ENCODE results near the gene SPECC1.
"Not testable (repeated sequence)": the region's sequence is repeated elsewhere in the genome, so short reads cannot be mapped to it uniquely, and the experiment has no call there.

Gene SPECC1

DNA sequence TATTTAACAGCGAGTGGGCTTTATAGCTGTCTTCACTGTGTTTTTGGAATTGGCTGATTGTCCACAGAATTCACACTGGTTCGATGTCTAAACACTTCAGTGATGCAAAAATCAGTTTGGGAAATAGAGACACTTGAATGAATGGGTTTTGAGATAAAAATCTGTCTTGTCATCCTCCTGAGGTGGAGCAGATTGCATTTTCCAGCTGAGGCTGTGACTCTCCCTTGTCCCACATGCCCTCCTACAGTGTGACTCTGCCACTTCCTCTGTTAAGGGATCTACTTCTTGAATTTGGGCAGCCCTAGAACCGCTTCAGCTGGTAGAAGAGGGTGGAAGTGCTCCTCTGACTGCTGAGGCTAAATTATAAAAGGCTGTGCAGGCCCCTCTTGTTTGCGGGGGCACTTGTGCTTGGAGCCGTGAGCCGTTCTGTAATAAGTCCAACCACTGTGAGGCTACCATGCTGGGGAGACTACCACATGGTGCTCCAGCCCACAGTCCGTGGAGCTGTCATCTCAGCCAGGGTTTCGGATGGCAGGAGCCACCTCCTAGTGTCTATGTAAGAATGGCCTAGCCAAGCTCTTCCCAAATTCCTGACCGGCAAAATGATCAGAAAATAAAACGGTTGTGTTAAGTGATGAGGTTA lies 175.9 kb downstream of the SPECC1 start:
- no peak for DNase-seq

DNA sequence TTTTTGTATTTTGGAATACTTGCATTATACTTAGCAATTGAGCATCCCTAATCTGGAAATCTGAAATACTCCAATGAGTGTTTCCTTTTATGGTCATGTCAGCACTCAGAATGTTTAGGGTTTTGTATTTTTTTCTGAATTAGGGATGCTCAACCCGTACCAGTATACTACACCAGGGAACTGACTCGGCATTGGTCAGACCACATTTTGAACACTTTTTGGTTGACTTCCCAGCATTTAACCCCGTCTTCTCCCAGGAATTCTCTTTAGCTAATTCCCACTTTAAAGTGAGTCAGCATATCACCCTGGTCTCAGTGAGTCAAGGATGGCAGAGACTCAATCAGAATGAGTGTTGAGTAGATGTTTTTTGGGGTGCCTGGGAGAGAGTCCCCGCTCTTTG lies 177.9 kb downstream of the SPECC1 start:
- no peak for DNase-seq

DNA sequence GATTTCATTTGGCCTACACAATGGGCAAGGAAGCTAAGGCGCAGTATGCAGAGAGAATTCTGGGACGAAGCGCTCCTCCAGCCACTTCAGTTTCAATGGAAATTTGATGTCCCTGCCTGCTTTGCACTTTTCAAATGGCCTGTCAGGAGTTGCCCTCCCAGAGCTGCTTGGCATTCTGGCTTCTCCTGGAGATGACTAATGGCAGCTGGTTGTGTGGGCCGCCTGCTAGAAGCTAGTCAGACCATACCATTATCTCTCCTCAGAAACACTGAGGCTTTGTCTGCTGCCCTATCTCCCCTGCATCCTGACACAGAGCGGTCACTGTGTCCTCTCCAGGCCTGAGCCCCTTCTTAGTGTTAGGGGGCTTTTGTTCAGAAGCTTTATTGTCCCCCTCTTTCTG lies 180.1 kb downstream of the SPECC1 start:
- no peak for DNase-seq

DNA sequence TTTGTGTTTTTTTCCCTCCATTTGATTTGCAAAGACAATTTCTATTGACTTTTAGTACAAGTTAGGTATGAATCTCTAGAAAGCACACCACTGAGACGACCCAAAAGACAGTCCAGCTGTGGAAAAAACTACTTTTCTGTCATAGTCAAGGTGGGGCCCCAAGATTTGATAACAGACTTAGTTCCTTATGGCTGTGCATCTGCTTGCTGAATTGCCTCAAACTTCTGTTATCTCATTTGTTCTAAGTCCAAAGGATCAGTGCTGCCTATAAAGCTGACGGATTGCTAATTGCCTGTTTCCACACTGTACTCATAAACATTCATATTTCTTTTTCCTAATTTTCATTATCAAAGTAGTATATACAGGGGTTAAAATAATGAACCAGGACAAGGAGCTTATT lies 180.8 kb downstream of the SPECC1 start:
- no peak for DNase-seq

DNA sequence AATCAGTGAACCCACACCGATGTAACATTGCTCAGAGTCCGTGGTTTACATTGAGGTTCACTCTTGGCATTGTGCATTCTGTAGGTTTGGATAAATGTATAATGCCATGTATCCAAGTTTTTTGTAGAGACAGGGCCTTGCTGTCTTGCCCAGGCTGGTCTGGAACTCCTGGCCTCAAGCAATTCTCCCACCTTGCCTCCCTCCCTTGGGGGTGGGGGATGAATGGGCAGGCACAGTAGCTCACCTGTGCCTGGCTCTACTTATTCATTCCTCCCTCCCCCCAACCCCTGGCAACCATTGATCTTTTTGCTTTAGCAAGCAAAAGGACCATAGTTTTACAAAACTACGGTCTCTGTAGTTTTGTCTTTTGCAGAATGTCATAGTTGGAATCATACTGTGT lies 181.4 kb downstream of the SPECC1 start:
- no peak for DNase-seq

DNA sequence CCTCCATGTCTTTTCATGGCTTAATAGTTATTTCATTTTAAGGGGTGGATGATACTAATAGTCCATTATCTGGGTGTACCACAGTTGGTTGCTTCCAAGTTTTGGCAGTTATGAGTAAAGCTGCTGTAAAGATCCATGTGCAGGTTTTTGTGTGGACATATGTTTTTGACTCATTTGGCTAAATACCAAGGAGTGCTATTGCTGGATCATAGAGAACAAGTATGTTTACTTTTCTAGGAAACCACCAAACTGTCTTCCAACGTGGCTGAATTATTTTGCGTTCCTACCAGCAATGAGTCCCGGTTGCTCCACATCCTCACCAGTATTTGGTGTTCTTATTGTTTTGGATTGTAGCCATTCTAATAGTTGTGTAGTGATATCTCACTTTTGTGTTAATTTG lies 181.9 kb downstream of the SPECC1 start:
- DNase-seq: no peak

DNA sequence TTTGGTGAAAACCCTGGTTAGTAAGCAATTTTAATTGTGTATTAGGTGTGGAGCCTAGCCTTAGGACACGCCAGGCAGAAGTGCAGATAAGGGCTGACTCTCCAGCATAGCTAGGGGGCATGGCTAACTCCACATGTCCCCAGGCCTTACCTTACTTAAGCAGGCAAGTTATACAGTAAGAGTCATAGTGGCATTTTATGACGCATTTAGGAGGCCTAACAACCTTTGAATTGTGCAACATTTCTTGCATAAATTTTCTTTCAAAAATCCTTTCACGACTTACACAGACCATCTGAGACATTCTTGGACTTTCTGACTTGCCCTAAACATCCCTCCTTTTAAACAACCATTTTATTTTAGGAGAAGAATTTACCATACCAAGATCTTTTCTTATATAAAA lies 187.1 kb downstream of the SPECC1 start:
- DNase-seq: not testable (repeated sequence)

DNA sequence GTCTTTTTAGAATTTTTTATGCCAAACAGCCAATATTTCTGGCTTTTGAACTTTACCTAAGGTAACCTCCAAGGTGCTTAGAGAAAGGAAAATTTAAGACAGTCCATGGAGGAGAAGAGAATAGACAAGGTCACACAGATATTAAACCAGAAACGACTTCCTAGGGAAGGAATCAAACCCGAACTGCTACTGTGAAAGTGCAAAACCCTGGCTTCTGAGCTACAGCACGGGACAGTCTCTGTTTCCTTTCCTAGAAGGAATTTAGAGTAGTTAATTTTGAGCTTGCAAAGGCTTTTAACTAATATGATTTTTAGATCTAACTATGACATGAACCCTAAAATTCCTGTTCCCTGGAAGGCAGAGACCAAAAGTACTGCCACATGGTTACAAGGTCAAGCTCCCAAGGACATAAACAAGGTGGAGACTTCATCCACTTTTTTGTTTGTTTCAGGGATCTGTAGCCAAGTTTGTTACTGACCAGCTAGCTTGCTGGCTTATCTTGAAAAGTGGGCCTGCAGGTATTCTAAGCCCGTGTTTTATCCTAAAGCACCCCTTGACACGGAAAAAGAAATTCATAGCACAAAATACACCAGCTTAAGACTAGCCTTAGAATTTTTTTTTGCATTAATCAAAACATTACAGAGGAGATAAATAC lies 188.2 kb downstream of the SPECC1 start:
- no peak for DNase-seq

DNA sequence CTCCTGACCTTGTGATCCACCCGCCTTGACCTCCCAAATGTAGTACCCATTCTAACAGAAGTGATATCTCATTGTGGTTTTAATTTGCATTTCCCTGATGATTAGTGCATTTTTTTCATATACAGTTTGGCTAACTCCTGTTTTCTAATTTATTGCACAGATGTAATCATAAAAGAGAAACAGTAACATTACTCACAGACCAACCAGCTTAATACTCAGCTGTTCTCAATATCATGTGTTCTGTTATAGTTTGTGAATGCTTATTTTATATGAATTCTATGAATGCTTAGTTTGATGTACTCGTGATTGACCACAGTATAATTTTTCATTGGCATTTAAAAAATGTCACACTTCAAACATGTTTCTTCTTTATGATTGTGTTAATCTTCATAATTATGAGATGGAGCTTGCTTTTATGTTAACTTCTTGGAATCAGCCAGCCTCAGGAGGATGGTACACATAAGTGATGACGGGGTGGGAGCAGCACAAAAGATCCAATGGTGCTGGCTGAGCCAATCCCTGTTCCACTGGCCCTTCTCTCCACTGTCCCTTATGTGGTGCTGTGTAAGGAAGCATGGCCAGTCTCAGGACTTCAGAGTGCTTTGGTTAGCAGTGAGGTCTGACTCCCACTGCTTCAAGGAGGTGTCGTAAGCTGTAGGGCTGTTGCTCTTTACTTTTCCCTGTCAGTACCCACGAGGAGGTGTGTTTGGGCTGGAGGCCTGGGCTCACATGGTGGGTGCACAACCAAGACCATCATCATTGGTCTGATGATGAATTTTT lies 191.0 kb downstream of the SPECC1 start:
- DNase-seq: no peak

DNA sequence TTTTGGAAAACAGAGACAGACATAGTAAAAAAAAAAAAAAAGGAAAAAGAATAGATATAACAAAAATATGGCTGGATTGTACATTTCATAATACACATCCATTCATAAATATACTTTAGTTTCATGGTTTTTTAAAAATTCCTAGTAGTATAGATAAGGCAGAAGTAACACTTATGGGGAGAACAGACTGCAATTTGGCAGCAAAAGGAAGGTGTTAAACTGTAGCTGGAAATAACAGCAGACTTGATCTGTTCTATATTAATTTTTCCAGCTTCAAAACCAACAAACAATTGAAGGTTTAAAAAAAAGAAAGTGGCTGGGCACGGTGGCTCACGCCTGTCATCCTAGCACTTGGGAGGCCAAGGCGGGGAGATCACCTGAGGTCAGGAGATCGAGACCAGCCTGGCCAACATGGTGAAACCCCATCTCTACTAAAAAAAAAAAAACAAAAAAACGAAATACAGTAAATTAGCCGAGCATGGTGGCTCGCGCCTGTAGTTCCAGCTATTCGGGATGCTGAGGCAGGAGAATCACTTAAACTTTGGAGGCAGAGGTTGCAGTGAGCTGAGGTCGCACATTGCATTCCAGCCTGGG lies 191.8 kb downstream of the SPECC1 start:
- no peak for DNase-seq

DNA sequence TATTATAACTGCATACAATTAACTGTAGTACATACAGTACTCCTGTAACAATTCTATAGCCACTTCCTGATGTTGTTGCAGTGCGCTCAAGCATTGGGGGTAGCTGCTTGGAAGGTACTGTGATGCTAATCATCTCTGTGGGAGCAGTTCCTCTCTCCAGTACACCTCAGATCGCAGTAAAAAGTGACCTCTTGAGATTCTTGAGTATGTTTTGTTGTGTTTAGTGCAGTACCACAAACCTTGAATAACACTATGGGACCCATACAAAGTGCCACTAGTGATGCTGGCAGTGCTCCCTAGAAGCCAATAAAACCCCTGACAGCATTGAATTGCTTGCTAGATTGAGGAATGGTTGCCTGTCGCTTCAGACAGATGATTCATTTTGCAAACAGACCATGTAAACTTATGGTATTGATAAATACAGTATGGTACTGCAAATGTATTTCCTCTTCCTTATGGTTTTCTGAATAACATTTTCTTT lies 193.0 kb downstream of the SPECC1 start:
- DNase-seq: no peak

DNA sequence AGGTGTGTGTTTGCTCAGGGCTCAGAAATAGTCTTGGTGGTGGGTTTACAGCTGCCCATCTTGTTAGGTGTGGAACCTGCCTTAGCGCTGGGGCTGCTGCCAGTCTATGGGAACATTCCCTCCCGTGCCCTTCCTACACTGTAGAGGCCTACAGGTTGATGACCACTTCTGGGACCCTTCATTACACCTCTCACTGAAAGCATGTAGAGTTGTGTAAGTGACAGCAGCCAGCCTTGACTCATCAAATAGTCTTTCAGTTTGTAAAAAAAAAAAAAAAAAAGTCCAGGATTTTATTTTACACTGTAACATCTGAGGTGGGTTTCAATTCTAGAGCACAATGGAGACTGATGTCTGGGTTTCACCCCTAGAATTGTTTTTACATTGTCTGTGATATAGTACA lies 193.9 kb downstream of the SPECC1 start:
- no peak for DNase-seq

DNA sequence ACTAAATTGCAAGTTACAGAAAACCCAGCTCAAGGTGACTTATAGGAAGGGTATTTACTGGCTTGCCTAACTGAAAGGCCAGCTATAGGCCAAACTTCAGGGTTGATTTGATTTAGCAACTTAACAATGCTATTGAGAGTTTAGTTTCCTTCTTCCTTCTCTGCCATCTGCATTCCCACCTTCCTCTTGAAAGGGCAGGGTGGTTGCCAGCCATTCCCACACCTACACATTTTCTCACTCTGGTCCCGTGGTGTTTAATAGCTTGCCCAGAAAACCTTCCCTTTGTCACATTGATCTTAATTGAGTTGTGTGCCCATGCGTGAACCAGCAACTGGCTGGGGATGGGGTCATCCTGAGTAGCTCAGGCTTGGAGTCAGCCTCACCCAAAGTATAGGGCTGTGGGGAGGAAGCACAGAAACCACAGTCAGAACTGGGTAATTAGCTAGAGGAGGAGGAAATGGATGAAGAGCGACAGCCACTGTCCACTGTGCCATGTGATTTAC lies 194.7 kb downstream of the SPECC1 start:
- no peak for DNase-seq

DNA sequence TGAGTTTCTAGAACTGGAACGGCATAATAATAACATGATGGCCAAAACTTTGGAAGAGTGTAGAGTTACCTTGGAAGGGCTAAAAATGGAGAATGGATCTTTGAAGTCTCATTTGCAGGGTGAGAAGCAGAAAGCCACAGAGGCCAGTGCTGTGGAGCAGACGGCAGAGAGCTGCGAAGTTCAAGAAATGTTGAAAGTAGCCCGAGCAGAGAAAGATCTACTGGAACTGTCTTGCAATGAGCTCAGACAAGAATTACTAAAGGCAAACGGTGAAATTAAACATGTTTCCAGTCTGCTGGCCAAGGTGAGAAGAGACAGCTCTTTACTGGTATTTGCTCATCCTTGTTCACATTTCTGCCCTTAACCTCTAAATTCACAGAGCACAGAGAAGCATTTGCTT lies 196.4 kb downstream of the SPECC1 start:
- no peak for DNase-seq

DNA sequence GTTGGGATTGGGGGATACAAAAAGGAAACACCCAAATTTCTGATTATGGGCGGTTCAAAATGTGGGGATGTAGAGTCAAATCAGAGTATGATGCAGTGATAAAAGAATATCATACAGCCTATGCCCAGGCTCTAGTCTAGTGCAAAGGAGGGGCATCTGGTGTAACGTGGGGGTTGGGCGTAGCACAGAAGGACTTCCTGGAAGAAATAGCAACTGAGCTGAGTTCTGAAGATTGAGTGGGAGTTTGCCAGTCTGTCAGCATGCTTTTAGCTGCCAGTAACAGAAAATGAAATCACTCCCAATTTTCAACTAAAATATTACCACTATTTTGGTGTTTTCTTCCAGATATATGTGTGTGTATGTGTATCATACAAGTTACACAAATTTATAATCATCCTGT lies 196.9 kb downstream of the SPECC1 start:
- DNase-seq: no peak

DNA sequence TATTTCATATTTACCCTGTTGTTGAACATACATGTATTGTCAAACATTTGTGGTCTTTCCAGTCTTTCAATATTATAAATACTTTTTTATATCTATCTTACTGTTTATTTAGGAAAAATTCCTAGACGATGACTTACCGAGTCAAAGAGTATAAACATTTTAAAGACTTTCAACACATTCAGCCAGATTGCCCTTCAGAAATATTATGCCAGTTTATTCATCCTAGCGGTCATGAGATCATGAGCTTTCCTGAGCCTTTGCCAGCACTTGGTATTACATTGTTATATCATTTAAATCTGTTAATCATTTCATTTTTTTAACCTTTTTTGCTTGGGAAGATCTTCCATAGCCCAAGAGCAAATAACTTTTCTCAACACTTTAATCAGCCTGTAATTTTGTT lies 197.4 kb downstream of the SPECC1 start:
- no peak for DNase-seq

DNA sequence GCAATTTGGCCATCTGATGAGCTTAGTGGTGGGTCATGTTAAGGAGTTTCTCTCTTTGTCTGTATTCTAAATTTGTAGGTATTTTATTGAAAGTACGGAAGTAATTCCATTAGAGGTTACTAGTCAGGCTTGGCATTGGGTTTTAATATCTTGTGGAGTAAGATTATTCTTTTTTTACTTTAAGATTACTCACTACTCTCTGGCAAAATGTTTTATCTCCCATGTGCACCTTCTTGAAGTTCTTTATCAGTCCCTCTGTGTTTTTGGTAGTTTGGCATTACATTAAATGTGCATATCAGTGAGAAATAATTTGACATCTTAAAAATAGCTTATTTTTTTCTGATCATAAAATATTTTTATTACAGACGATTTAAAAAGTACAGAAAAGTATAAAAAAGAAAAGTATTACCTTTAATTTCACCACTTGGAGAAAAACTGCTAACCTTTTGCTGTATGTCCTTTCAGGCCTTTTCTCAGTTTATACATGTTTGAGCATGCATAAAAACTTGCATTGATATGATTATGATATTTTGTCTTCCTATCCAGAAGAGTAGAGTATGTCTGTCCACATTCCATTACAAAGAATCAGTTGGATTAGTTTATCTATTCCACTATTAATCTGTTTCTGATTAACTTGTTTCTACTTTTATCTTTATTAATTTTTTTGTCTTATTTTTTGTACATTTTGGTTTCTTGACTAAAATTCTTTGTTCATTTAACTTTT lies 198.3 kb downstream of the SPECC1 start:
- DNase-seq: no peak

DNA sequence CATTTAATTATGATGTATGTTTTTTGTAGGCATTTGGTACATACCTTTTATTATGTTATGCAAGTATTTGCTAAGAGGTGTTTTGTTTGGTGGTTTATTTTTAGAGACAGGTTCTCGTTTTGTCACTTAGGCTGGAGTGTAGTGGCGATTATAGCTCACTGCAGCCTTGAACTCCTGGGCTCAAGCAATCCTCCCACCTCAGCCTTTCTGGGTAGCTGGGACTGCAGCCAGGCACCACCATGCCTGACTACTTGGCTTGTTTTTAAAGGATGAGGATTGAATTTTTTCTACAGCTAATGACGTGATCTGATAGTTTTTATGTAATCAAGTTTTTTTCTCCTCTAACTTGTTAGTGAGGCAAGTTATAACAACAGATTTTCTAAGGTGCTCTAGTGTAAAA lies 199.6 kb downstream of the SPECC1 start:
- no peak for DNase-seq

DNA sequence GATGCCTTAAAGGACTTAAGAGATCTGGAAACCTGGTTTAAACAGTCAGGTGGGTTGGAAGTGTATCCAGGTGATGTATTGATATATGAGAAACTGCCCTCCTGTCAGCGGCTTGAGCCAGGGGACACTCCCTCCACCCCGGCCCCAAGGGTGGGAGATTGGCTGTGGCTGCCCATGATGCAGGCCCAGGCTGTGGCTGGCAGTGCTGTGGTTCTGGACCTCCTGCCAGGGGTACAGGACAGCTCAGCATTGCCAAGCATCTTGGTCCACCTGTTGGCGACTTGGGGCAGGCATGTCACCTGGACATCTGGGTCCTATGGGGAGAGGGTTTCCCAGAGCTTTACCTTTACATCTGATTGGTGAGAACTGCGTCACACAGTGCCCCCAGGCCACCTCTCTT lies 201.0 kb downstream of the SPECC1 start:
- DNase-seq: no peak

DNA sequence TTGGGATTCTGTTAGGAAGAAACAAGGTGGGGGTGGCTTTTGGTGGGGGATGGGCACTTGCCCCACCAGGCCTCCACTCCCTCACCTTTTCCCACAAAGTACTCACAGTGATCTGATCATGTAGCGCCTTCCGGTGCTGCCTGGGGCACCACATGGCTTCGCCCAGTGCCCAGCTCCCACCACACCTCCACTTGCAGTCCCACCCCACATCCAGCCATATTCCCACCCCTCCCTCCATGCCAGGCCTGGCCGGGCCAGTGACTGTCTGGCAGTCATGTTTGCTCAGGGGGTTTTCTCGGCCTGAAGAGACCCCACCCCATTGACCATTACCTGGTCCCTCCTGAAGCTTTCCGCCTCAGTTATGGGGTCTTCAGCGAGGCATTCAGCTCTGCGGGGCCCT lies 201.5 kb downstream of the SPECC1 start:
- no peak for DNase-seq

DNA sequence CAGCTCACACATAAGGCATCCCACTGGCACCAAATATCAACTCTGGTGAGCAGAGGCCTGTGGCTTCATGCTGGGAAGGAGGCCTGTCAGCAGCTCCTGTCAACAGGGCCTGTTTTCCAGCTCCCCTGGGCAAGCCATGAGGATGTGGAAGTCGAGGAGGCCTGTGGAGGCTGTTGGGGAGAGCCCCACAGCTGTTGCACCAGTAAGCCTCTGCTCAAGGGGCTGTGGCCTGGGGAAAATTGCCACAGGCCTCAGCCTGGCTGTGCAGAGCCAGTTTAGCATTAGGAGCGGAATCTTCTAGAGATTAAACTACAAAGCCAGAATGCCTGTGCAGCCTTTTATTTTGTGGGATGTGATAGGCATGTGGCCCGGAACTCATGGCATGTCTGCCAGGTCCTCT lies 202.1 kb downstream of the SPECC1 start:
- DNase-seq: no peak

DNA sequence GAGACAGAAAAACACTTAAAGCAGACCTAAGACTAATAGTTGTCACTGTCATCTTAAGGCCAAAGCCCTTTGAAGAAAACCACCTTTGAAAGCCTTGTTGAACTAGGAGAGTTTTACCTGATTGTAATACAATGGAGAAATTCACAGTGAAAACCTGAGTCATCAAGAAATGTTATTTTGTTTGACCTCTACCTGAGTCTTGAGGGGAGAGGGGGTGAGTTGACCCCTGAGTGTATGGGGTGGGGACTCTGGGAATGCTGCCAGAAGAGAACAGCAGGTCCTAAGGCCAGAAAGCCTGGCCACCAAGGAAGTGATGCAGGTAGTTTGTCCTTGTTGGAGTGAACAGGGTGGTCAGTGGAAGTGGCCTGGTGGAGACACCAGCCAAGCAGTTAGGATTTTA lies 204.3 kb downstream of the SPECC1 start:
- no peak for DNase-seq

DNA sequence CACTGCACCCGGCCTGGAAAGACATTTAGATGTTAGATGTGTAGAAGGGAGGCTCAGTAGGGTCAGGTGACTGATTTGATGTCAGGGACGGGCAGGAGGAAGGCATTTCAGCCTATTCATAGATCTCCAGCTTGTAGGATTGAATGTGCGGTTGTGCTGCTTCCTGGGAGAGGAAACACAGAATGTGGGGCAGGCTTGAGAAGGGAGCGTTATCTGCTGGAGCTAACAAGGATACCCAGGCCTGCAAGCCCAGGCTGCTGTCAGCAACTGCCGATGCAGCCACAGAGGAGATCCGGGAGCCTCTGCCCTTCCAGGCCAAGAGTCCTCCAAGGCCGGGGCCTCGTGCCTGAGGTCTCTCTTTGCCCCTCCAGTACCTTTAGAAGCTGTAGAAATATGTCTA lies 205.6 kb downstream of the SPECC1 start:
- no peak for DNase-seq

Data from CD4-positive, alpha-beta T cell treated with Interferon alpha-2 for 1 hour (primary cell).